HepG2 (cell line): Measurements from ENCODE around the gene TRANK1. TPM values are rescaled to one million over a fixed set of nuclear protein-coding genes. Genes with fewer than 3 reads are reported as not detected.

Source experiments
- CSRNP1 ChIP-seq: sonication (generic); formaldehyde crosslinking; IDR thresholded peaks from 2 replicates; pipeline ENCODE4 v1.8.1; 2023; ENCODE audit warnings: mild to moderate bottlenecking, missing genetic modification reagents
- EEA1 ChIP-seq: sonication (generic); formaldehyde crosslinking; IDR thresholded peaks from 2 replicates; pipeline ENCODE4 v1.5.1; 2020; ENCODE audit warnings: mild to moderate bottlenecking, missing genetic modification reagents, borderline replicate concordance
- EHMT2 ChIP-seq: fragments of 200-600 bp; sonication (generic); IDR thresholded peaks from 2 replicates; pipeline ENCODE4 v1.7.0; 2017; ENCODE audit warnings: antibody characterized with exemption, low read depth, low read length, borderline replicate concordance
- FOXJ3 ChIP-seq: sonication (generic); formaldehyde crosslinking; IDR thresholded peaks from 2 replicates; pipeline ENCODE4 v1.4.0; 2020; ENCODE audit warnings: missing genetic modification reagents, mild to moderate bottlenecking, borderline replicate concordance
- MED8 ChIP-seq: sonication (generic); formaldehyde crosslinking; IDR thresholded peaks from 2 replicates; pipeline ENCODE4 v1.8.1; 2023; ENCODE audit warnings: mild to moderate bottlenecking, missing genetic modification reagents; ENCODE audit not compliant: insufficient replicate concordance
- MYPOP ChIP-seq: sonication (generic); formaldehyde crosslinking; IDR thresholded peaks from 2 replicates; pipeline ENCODE4 v1.8.1; 2023; ENCODE audit warnings: mild to moderate bottlenecking, moderate library complexity, missing genetic modification reagents
- POLR2AphosphoS2 ChIP-seq: IDR thresholded peaks from 2 replicates; pipeline ENCODE4 v1.6.1; 2011; ENCODE audit warnings: low read depth, low read length, improper control_type of control experiment
- TBP ChIP-seq: sonication (generic); formaldehyde crosslinking; IDR thresholded peaks from 2 replicates; pipeline ENCODE4 v1.5.0; 2020; ENCODE audit warnings: missing genetic modification reagents
- ZBTB38 ChIP-seq: sonication (generic); formaldehyde crosslinking; IDR thresholded peaks from 2 replicates; pipeline ENCODE4 v1.5.1; 2020; ENCODE audit warnings: mild to moderate bottlenecking, missing genetic modification reagents
- ZBTB39 ChIP-seq: sonication (generic); formaldehyde crosslinking; IDR thresholded peaks from 2 replicates; pipeline ENCODE4 v1.5.0; 2020; ENCODE audit warnings: missing genetic modification reagents
- ZNF143 ChIP-seq: sonication (generic); formaldehyde crosslinking; IDR thresholded peaks from 2 replicates; pipeline ENCODE4 v1.4.0; 2020; ENCODE audit warnings: missing genetic modification reagents
- ZNF160 ChIP-seq: sonication (generic); formaldehyde crosslinking; IDR thresholded peaks from 2 replicates; pipeline ENCODE4 v1.8.0; 2022; ENCODE audit warnings: mild to moderate bottlenecking, inconsistent platforms, missing genetic modification reagents
- ZNF235 ChIP-seq: sonication (generic); formaldehyde crosslinking; IDR thresholded peaks from 2 replicates; pipeline ENCODE4 v1.8.1; 2023; ENCODE audit warnings: mild to moderate bottlenecking, missing genetic modification reagents, borderline replicate concordance
- ZNF547 ChIP-seq: sonication (generic); formaldehyde crosslinking; IDR thresholded peaks from 2 replicates; pipeline ENCODE4 v1.5.1; 2020; ENCODE audit warnings: mild to moderate bottlenecking, missing genetic modification reagents
- ZNF580 ChIP-seq: IDR thresholded peaks from 2 replicates; pipeline ENCODE4 v1.6.1; 2016; ENCODE audit warnings: low read depth, borderline replicate concordance
- ZNF788 ChIP-seq: sonication (generic); formaldehyde crosslinking; IDR thresholded peaks from 2 replicates; pipeline ENCODE4 v1.5.0; 2020; ENCODE audit warnings: mild to moderate bottlenecking, missing genetic modification reagents, borderline replicate concordance
- polyA plus RNA-seq, 8 experiments: library from polyadenylated mRNA; depleted of rRNA in 3 of 8; stranded (reverse) in 7 of 8; unstranded in 1 of 8; fragments of >200 nt; fragmentation: Illumina TruSeq in 4 of 8; extraction: Trizol in 4 of 8; gene quantifications; 2 replicates each; pipeline versions ENCODE4 v1.2.1 to v1.2.3, GENCODE V29; 2011 to 2016; ENCODE audit warnings: low read depth in 4 of 8, missing spikeins in 1 of 8, mixed read lengths in 1 of 8; ENCODE audit not compliant: insufficient read depth in 1 of 8
- total RNA-seq, 5 experiments: library from RNA; depleted of rRNA; stranded (reverse); fragments of >200 nt; fragmentation: Illumina TruSeq; extraction: Trizol; gene quantifications; 2 replicates each; pipeline ENCODE4 v1.2.3, GENCODE V29; 2016; ENCODE audit warnings: low read depth in 1 of 5
- TF ChIP-seq, protein P1 (sequence below): sonication (generic); formaldehyde crosslinking; conservative IDR thresholded peaks from 2 replicates; pipeline ENCODE4 v1.4.0; 2020; ENCODE audit warnings: missing genetic modification reagents

The TRANK1 gene
- total and polyA plus RNA-seq, 2 of the 13 experiments (the other 11 are each of a cell fraction or from before 2014, with no cell fraction given): 0.13 to 0.32 TPM

DNA sequence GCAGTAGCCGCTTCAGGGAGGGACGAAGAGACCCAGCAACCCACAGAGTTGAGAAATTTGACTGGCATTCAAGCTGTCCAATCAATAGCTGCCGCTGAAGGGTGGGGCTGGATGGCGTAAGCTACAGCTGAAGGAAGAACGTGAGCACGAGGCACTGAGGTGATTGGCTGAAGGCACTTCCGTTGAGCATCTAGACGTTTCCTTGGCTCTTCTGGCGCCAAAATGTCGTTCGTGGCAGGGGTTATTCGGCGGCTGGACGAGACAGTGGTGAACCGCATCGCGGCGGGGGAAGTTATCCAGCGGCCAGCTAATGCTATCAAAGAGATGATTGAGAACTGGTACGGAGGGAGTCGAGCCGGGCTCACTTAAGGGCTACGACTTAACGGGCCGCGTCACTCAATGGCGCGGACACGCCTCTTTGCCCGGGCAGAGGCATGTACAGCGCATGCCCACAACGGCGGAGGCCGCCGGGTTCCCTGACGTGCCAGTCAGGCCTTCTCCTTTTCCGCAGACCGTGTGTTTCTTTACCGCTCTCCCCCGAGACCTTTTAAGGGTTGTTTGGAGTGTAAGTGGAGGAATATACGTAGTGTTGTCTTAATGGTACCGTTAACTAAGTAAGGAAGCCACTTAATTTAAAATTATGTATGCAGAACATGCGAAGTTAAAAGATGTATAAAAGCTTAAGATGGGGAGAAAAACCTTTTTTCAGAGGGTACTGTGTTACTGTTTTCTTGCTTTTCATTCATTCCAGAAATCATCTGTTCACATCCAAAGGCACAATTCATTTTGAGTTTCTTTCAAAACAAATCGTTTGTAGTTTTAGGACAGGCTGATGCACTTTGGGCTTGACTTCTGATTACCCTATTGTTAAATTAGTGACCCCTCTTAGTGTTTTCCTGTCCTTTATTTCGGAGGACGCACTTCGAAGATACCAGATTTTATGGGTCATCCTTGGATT lies 48.8 kb upstream of the TRANK1 start, which contains the start of gene MLH1 (continued):
- no peak; the same call in none of the 2 replicates for TF ChIP-seq MYPOP
- TF ChIP-seq ZNF235 (CRISPR knock-in tag): 0 out of 2 replicates have a peak, but pooled peaks have one; percentile 40
- TF ChIP-seq ZNF143 (CRISPR knock-in tag): peak; percentile 39; the same call in 1 of the 2 replicates
- peak; percentile 81; the same call in 1 of the 2 replicates for TF ChIP-seq EEA1 (CRISPR knock-in tag)
- no peak; the same call in 1 of the 2 replicates for TF ChIP-seq ZNF580 (CRISPR knock-in tag)
- TF ChIP-seq EHMT2: peak; percentile 26; the same call in 1 of the 2 replicates
- no peak for TF ChIP-seq MED8 (CRISPR knock-in tag)
- peak; percentile 14; the same call in 1 of the 2 replicates for TF ChIP-seq FOXJ3 (CRISPR knock-in tag)
- TF ChIP-seq ZBTB38 (CRISPR knock-in tag): peak; percentile 64; the same call in 1 of the 2 replicates
- no peak for TF ChIP-seq ZBTB39 (CRISPR knock-in tag)
- TF ChIP-seq POLR2AphosphoS2: 0 out of 2 replicates have a peak, but pooled peaks have one; percentile 13
- TF ChIP-seq ZNF160: peak; percentile 85
- TF ChIP-seq ZNF547 (CRISPR knock-in tag): 0 out of 2 replicates have a peak, but pooled peaks have one; percentile 12
- peak; percentile 86; the same call in 1 of the 2 replicates for TF ChIP-seq CSRNP1
- TF ChIP-seq ZNF788: no peak; the same call in 1 of the 2 replicates
- TF ChIP-seq, protein P1, sequence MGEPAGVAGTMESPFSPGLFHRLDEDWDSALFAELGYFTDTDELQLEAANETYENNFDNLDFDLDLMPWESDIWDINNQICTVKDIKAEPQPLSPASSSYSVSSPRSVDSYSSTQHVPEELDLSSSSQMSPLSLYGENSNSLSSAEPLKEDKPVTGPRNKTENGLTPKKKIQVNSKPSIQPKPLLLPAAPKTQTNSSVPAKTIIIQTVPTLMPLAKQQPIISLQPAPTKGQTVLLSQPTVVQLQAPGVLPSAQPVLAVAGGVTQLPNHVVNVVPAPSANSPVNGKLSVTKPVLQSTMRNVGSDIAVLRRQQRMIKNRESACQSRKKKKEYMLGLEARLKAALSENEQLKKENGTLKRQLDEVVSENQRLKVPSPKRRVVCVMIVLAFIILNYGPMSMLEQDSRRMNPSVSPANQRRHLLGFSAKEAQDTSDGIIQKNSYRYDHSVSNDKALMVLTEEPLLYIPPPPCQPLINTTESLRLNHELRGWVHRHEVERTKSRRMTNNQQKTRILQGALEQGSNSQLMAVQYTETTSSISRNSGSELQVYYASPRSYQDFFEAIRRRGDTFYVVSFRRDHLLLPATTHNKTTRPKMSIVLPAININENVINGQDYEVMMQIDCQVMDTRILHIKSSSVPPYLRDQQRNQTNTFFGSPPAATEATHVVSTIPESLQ (CRISPR knock-in tag): peak; percentile 73; the same call in 1 of the 2 replicates
- no peak for TF ChIP-seq TBP
